HuH-7 (cell line): ENCODE measurements around the gene GNAT3.

ENCODE experiments used
- DNase-seq: peaks from one replicate; pipeline ENCODE4 v3.0.0; 2011; ENCODE audit warnings: low spot score

GNAT3 gene

GRCh38 chr7:80417211-80417793 is 94.6 kb downstream of the GNAT3 start:
- no peak for DNase-seq

DNA sequence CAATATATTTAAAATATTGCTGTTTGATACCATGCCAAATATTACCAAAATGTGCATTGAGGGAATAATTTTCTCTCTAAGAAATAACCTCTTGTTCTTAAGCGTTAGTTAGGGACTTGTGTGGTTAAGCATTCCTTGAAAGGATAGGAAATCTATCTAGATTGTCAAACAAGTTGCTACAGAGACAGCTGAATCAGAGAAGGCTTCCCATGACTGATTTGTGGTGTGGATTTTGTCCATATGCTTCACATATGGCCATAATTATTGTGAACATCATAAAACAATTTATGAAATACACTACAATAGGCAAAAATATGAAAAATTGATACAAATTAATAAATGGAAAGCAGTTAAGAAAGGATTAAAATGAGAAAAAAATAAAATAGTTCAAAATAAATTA is 96.3 kb downstream of the GNAT3 start:
- DNase-seq, result no peak

- no peak for DNase-seq
Measured at GRCh38 chr7:80415114-80415513, 96.8 kb downstream of the GNAT3 start.

DNA sequence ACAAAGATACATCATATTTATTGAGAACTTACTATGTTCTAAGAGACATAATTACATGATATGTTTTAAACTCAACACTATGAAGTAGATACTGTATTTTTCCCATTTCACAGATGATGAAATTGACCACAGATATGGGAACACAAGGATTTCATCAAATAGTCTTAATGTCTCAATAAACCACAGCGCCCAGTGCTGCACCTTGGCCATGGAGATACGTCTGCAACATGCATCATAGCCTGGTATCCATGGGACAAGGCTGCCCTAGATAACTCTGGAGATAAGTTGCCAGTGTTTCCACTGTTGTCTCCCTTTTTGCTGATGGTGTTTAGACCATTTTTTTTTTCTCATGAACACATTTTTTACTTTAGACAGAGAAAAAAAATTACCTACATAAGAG is 97.5 kb downstream of the GNAT3 start:
- no peak for DNase-seq

DNA sequence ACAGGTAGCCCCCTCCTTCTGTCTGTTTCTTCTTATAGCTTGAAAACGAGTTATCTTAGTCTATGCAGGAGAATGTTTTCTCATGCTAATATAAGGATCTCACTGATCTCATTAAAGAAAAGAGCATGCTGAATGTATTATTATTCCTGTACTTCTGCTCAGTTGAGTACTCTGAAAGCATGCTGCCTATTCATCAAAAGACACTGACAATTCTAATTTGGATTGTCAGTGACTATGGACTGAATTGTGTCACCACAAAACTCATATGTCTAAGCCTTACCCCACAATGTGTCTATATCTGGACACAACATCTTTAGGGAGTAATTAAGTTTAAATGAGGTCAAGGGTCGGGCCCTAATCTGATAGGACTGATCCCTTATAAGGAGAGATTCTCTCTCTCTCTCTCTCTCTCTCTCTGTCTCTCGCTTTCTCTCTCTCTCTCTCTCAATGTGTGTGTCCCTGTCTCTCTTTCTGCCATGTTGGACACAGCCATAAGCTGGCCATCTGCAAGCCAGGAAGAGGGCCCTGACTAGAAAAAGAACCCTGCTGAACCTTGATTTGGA is 98.4 kb downstream of the GNAT3 start:
- DNase-seq, result no peak

GRCh38 chr7:80412842-80413241 is 99.0 kb downstream of the GNAT3 start:
- DNase-seq, result no peak

GRCh38 chr7:80411621-80412020 is 100.2 kb downstream of the GNAT3 start:
- no peak for DNase-seq

- DNase-seq, result peak; percentile 3
Measured at GRCh38 chr7:80410081-80410480, 101.8 kb downstream of the GNAT3 start.
